ENCODE data around the gene C17orf75. TPM values are rescaled to one million over a fixed set of nuclear protein-coding genes. Genes with fewer than 3 reads are reported as not detected.

Gene C17orf75
- polyA plus RNA-seq, 3 donors = 4.1 to 5.7 (median 5.0) TPM

DNA sequence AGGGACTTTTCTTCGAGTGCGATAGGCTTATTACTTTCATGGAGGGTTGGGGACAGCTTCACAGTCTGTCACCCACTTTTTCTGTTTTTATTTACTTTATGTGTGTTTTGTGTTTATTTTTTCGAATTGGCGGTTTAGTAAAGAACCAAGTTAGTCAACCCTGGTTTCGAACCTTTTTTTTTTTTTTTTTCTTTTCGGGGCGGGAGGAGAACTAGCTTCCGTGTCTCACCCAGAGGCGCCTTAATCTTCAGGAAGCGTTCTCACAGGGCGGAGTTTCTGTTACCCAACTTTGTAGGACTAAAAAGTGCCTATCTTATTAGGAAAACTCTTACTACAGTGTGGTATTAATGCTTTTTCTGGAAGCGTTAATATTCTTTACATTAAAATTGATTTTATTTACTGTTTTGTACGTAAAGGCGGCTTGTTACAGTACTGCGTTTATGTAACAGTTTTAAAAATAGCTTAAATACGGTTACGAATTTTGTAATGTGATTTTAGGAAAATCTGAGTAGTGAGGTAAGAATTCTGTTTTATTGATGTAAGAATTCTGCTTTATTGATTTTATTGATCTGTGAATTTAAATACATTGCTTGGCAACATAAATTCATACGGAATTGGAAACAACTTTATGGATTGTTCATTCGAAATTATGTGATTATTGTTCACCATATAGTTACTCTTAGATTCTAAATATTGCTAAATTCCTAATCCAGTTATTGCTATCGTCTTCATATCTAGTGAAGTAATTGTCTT lies 8.9 kb upstream of the C17orf75 start:
- peaks cover 23 to 42% of the 10 kb centered on the region in 2 donors for H3K36me3 ChIP-seq (replicated peaks in 1 of 2; ENCODE audit: control insufficient read depth in 1 of 2, insufficient read depth in 2 of 2, low read length in 2 of 2)
- peak overlapping the region; percentile 93 for H3K4me2 ChIP-seq (replicated peaks; ENCODE audit: extremely low read depth, low read length, poor library complexity, severe bottlenecking)
- WGBS (ENCODE audit: insufficient coverage) = no CpG with 5 or more reads among the region's 20 CpGs
- peaks cover 25 to 49% of the 10 kb centered on the region in 2 donors for H3K4me1 ChIP-seq (ENCODE audit: control insufficient read depth in 1 of 2, insufficient read depth in 2 of 2, low read length in 2 of 2)
- H3K4me1 Mint-ChIP-seq = peaks cover 37% of the 10 kb centered on the region
- H3K36me3 Mint-ChIP-seq = peaks cover 27 to 40% of the 10 kb centered on the region in 2 donors
- DNase-seq = peak; percentile 63 to 73 (median 68)
- peaks cover 75% of the 10 kb centered on the region for H3K79me2 ChIP-seq (ENCODE audit: insufficient read depth, low read length)
- H3K4me3 Mint-ChIP-seq = peak overlapping the region; percentile 99 to 100
- H4K20me1 ChIP-seq (ENCODE audit: insufficient read depth, low read length) = peaks cover 51% of the 10 kb centered on the region
- intact Hi-C loops (cut with micrococcal nuclease) = loop anchor here in 1 of 2 donors (5.0 kb wide), 1 partner anchor 91 kb away; the partner anchor contains the start of gene PSMD11
- H3K4me3 ChIP-seq (replicated peaks in 1 of 3; ENCODE audit: low read depth in 2 of 3, low read length in 3 of 3) = peak overlapping the region; percentile 63 to 98 (median 88)
- peak overlapping the region; percentile 99 for H3K9ac ChIP-seq (ENCODE audit: insufficient read depth, low read length, poor library complexity, severe bottlenecking)
- no peaks in the 10 kb centered on the region for H3K9me3 ChIP-seq (replicated peaks in 1 of 2; ENCODE audit: control insufficient read depth in 1 of 2, insufficient read depth in 1 of 2, low read length in 2 of 2)
- peaks cover 0 to 3% (median 0%) of the 10 kb centered on the region in 7 donors for H3K9me3 Mint-ChIP-seq
- TF ChIP-seq, protein P1, sequence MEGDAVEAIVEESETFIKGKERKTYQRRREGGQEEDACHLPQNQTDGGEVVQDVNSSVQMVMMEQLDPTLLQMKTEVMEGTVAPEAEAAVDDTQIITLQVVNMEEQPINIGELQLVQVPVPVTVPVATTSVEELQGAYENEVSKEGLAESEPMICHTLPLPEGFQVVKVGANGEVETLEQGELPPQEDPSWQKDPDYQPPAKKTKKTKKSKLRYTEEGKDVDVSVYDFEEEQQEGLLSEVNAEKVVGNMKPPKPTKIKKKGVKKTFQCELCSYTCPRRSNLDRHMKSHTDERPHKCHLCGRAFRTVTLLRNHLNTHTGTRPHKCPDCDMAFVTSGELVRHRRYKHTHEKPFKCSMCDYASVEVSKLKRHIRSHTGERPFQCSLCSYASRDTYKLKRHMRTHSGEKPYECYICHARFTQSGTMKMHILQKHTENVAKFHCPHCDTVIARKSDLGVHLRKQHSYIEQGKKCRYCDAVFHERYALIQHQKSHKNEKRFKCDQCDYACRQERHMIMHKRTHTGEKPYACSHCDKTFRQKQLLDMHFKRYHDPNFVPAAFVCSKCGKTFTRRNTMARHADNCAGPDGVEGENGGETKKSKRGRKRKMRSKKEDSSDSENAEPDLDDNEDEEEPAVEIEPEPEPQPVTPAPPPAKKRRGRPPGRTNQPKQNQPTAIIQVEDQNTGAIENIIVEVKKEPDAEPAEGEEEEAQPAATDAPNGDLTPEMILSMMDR (IDR thresholded peaks at IDR 0.05) = no peak
- peak overlapping the region; percentile 95 for H2AFZ ChIP-seq (ENCODE audit: insufficient read depth, low read depth, low read length, poor library complexity, severe bottlenecking)
- H3K27me3 ChIP-seq (ENCODE audit: control insufficient read depth in 2 of 2, insufficient read depth in 2 of 2, low read length in 2 of 2) = no peaks in the 10 kb centered on the region
- H3K27ac Mint-ChIP-seq = peak overlapping the region; percentile 99 to 100 (median 100)
- peaks cover 0 to 5% (median 0%) of the 10 kb centered on the region in 3 donors for H3K27me3 Mint-ChIP-seq (ENCODE audit: low read depth in 3 of 3)
- H3K27ac ChIP-seq (ENCODE audit: low read depth in 1 of 2, low read length in 2 of 2) = peak overlapping the region; percentile 89 to 98

DNA sequence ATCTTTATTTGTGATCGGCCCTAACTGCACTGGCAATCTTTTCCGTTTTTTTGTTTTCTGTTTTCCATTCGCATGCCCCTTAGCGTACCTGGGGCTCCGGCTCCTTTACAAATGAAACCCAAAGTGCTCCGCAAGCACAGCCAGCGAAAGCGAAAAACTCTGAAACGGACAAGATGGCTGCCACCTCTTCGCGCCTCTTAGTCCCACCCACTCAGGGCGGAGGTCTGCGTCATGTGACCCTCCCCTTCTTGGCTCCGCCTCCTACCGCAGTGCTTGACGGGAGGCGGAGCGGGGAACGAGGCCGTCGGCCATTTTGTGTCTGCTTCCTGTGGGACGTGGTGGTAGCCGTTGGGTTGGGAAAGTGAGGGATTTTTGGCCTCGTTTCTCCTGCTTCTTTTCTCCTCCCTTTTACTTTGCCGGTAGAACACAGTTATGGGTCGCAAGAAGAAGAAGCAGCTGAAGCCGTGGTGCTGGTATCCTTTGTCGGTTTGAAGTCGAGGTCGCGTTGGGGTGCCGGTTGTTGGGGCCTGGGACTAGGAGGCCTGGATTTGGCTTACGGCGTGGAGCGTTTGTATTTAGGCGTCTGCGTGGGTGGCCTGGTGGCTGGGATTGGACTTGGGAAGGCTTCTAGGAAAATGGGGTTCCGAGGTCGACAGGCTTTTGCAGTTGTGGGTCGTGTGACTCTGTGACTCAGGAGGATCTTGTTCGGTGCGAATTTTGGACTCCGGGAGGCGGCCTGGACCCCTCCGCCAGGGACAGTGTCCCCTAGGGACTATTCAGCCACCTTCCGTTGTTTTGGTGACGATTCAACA lies 8.1 kb upstream of the C17orf75 start, which contains the start of gene ZNF207:
ZNF207 (plus strand) TSS at position 304 of the 812 bp plus-strand sequence; CDS start at position 433, 129 bp downstream.
- Mint-ChIP-seq H3K27ac (peak within 1 kb of the TSS; percentile 99 to 100 (median 100)), H3K4me1 (peaks cover 29% of the 10 kb centered on the region), H3K9me3 (peaks cover 0 to 3% (median 0%) of the 10 kb centered on the region in 7 donors), H3K27me3 (ENCODE audit: low read depth in 3 of 3) (peaks cover 0 to 5% (median 0%) of the 10 kb centered on the region in 3 donors), H3K36me3 (peaks cover 19 to 33% of the 10 kb centered on the region in 2 donors), H3K4me3 (peak within 1 kb of the TSS; percentile 99 to 100)
- DNase-seq = peak; percentile 97
- H3K36me3 ChIP-seq (replicated peaks in 1 of 2; ENCODE audit: control insufficient read depth in 1 of 2, insufficient read depth in 2 of 2, low read length in 2 of 2) = peaks cover 18 to 34% of the 10 kb centered on the region in 2 donors
- WGBS (ENCODE audit: insufficient coverage) = under 1% methylated on average over 40 of the region's 47 CpGs
- peaks cover 25 to 41% of the 10 kb centered on the region in 2 donors for H3K4me1 ChIP-seq (ENCODE audit: control insufficient read depth in 1 of 2, insufficient read depth in 2 of 2, low read length in 2 of 2)
- intact Hi-C loops (cut with micrococcal nuclease) = loop anchor here in 1 of 2 donors (5.0 kb wide), 1 partner anchor 92 kb away; the partner anchor contains the start of gene PSMD11
- peak within 1 kb of the TSS; percentile 99 for H3K9ac ChIP-seq (ENCODE audit: insufficient read depth, low read length, poor library complexity, severe bottlenecking)
- peak within 1 kb of the TSS; percentile 63 to 98 (median 88) for H3K4me3 ChIP-seq (replicated peaks in 1 of 3; ENCODE audit: low read depth in 2 of 3, low read length in 3 of 3)
- peak within 1 kb of the TSS; percentile 93 for H3K4me2 ChIP-seq (replicated peaks; ENCODE audit: extremely low read depth, low read length, poor library complexity, severe bottlenecking)
- peak within 1 kb of the TSS; percentile 95 for H2AFZ ChIP-seq (ENCODE audit: insufficient read depth, low read depth, low read length, poor library complexity, severe bottlenecking)
- TF ChIP-seq, protein P1 (IDR thresholded peaks at IDR 0.05) = no peak
- H4K20me1 ChIP-seq (ENCODE audit: insufficient read depth, low read length) = peaks cover 43% of the 10 kb centered on the region
- peaks cover 67% of the 10 kb centered on the region for H3K79me2 ChIP-seq (ENCODE audit: insufficient read depth, low read length)
- H3K27me3 ChIP-seq (ENCODE audit: control insufficient read depth in 2 of 2, insufficient read depth in 2 of 2, low read length in 2 of 2) = no peaks in the 10 kb centered on the region
- H3K27ac ChIP-seq (ENCODE audit: low read depth in 1 of 2, low read length in 2 of 2) = peak within 1 kb of the TSS; percentile 89 to 98
- H3K9me3 ChIP-seq (replicated peaks in 1 of 2; ENCODE audit: control insufficient read depth in 1 of 2, insufficient read depth in 1 of 2, low read length in 2 of 2) = no peaks in the 10 kb centered on the region

Measured in CD14-positive monocyte (primary cell).